ENCODE measurements around the gene ESYT2. TPM values are rescaled to one million over a fixed set of nuclear protein-coding genes. Genes with fewer than 3 reads are reported as not detected.

Gene ESYT2
- total RNA-seq, 1 experiment from 2014 or later, result 33.1 TPM

- Histone ChIP-seq H3K36me3 (replicated peaks; ENCODE audit: control insufficient read depth, insufficient read depth, low read length) (peaks cover 15% of the 10 kb centered on the region), H3K4me3 (ENCODE audit: insufficient read depth, low read depth, low read length) (no peak overlapping the region), H3K27me3 (ENCODE audit: control insufficient read depth, insufficient read depth, low read length) (no peaks in the 10 kb centered on the region)
- DNase-seq, result no peak
Measured at GRCh38 chr7:158782761-158783401, 46.4 kb downstream of the ESYT2 start.

GRCh38 chr7:158781974-158782664, 47.2 kb downstream of the ESYT2 start:
- Histone ChIP-seq H3K27me3 (ENCODE audit: control insufficient read depth, insufficient read depth, low read length) (no peaks in the 10 kb centered on the region), H3K36me3 (replicated peaks; ENCODE audit: control insufficient read depth, insufficient read depth, low read length) (peaks cover 15% of the 10 kb centered on the region), H3K4me3 (ENCODE audit: insufficient read depth, low read depth, low read length) (no peak overlapping the region)
- no peak for DNase-seq

GRCh38 chr7:158781217-158781973, 47.9 kb downstream of the ESYT2 start:
- no peak for DNase-seq
- no peak overlapping the region for H3K4me3 ChIP-seq (ENCODE audit: insufficient read depth, low read depth, low read length)
- no peaks in the 10 kb centered on the region for H3K27me3 ChIP-seq (ENCODE audit: control insufficient read depth, insufficient read depth, low read length)
- peaks cover 15% of the 10 kb centered on the region for H3K36me3 ChIP-seq (replicated peaks; ENCODE audit: control insufficient read depth, insufficient read depth, low read length)

- no peak overlapping the region for H3K4me3 ChIP-seq (ENCODE audit: insufficient read depth, low read depth, low read length)
Measured at GRCh38 chr7:158779061-158780000, 50.0 kb downstream of the ESYT2 start.

GRCh38 chr7:158778471-158778870, 50.8 kb downstream of the ESYT2 start:
- DNase-seq, result no peak
- Histone ChIP-seq H3K4me3 (ENCODE audit: insufficient read depth, low read depth, low read length) (no peak overlapping the region), H3K36me3 (replicated peaks; ENCODE audit: control insufficient read depth, insufficient read depth, low read length) (peaks cover 15% of the 10 kb centered on the region), H3K27me3 (ENCODE audit: control insufficient read depth, insufficient read depth, low read length) (no peaks in the 10 kb centered on the region)

More at GRCh38 chr7:158779061-158780000, 50.0 kb downstream of the ESYT2 start:
- peaks cover 15% of the 10 kb centered on the region for H3K36me3 ChIP-seq (replicated peaks; ENCODE audit: control insufficient read depth, insufficient read depth, low read length)
- no peaks in the 10 kb centered on the region for H3K27me3 ChIP-seq (ENCODE audit: control insufficient read depth, insufficient read depth, low read length)
- DNase-seq, result no peak

- no peak for DNase-seq
- H3K4me3 ChIP-seq (ENCODE audit: insufficient read depth, low read depth, low read length), result no peak overlapping the region
Measured at GRCh38 chr7:158777793-158778192, 51.5 kb downstream of the ESYT2 start.

GRCh38 chr7:158776474-158776873, 52.8 kb downstream of the ESYT2 start:
- Histone ChIP-seq H3K4me3 (ENCODE audit: insufficient read depth, low read depth, low read length) (no peak overlapping the region), H3K27me3 (ENCODE audit: control insufficient read depth, insufficient read depth, low read length) (no peaks in the 10 kb centered on the region), H3K36me3 (replicated peaks; ENCODE audit: control insufficient read depth, insufficient read depth, low read length) (peaks cover 8% of the 10 kb centered on the region)
- no peak for DNase-seq

More at GRCh38 chr7:158777793-158778192, 51.5 kb downstream of the ESYT2 start:
- Histone ChIP-seq H3K27me3 (ENCODE audit: control insufficient read depth, insufficient read depth, low read length) (no peaks in the 10 kb centered on the region), H3K36me3 (replicated peaks; ENCODE audit: control insufficient read depth, insufficient read depth, low read length) (peaks cover 15% of the 10 kb centered on the region)

- DNase-seq, result no peak
- Histone ChIP-seq H3K27me3 (ENCODE audit: control insufficient read depth, insufficient read depth, low read length) (no peaks in the 10 kb centered on the region), H3K36me3 (replicated peaks; ENCODE audit: control insufficient read depth, insufficient read depth, low read length) (no peaks in the 10 kb centered on the region; the same call in 1 of the 2 replicates), H3K4me3 (ENCODE audit: insufficient read depth, low read depth, low read length) (no peak overlapping the region)
Measured at GRCh38 chr7:158774952-158775351, 54.4 kb downstream of the ESYT2 start.

- peak; percentile 63 for DNase-seq
- Histone ChIP-seq H3K27me3 (ENCODE audit: control insufficient read depth, insufficient read depth, low read length) (no peaks in the 10 kb centered on the region), H3K36me3 (replicated peaks; ENCODE audit: control insufficient read depth, insufficient read depth, low read length) (no peaks in the 10 kb centered on the region; the same call in 1 of the 2 replicates), H3K4me3 (ENCODE audit: insufficient read depth, low read depth, low read length) (no peak overlapping the region)
Measured at GRCh38 chr7:158772916-158773315, 56.4 kb downstream of the ESYT2 start.

- H3K27me3 ChIP-seq (ENCODE audit: control insufficient read depth, insufficient read depth, low read length), result no peaks in the 10 kb centered on the region
- no peak overlapping the region for H3K4me3 ChIP-seq (ENCODE audit: insufficient read depth, low read depth, low read length)
- H3K36me3 ChIP-seq (replicated peaks; ENCODE audit: control insufficient read depth, insufficient read depth, low read length), result no peaks in the 10 kb centered on the region; the same call in 1 of the 2 replicates
- DNase-seq, result no peak
Measured at GRCh38 chr7:158771213-158771834, 58.0 kb downstream of the ESYT2 start.

GRCh38 chr7:158767707-158768106, 61.6 kb downstream of the ESYT2 start:
- H3K36me3 ChIP-seq (replicated peaks; ENCODE audit: control insufficient read depth, insufficient read depth, low read length), result peaks cover 5% of the 10 kb centered on the region
- no peaks in the 10 kb centered on the region for H3K27me3 ChIP-seq (ENCODE audit: control insufficient read depth, insufficient read depth, low read length)
- no peak for DNase-seq
- no peak overlapping the region for H3K4me3 ChIP-seq (ENCODE audit: insufficient read depth, low read depth, low read length)

GRCh38 chr7:158766570-158767281, 62.6 kb downstream of the ESYT2 start:
- Histone ChIP-seq H3K27me3 (ENCODE audit: control insufficient read depth, insufficient read depth, low read length) (no peaks in the 10 kb centered on the region), H3K4me3 (ENCODE audit: insufficient read depth, low read depth, low read length) (no peak overlapping the region), H3K36me3 (replicated peaks; ENCODE audit: control insufficient read depth, insufficient read depth, low read length) (peaks cover 5% of the 10 kb centered on the region)
- no peak for DNase-seq

- Histone ChIP-seq H3K36me3 (replicated peaks; ENCODE audit: control insufficient read depth, insufficient read depth, low read length) (peaks cover 7% of the 10 kb centered on the region), H3K27me3 (ENCODE audit: control insufficient read depth, insufficient read depth, low read length) (no peaks in the 10 kb centered on the region), H3K4me3 (ENCODE audit: insufficient read depth, low read depth, low read length) (no peak overlapping the region)
- no peak for DNase-seq
Measured at GRCh38 chr7:158765020-158765419, 64.3 kb downstream of the ESYT2 start.

Measured in H7 (cell line).